Erythroblast (primary cell): ENCODE data around the gene JADE1.

ENCODE experiments used
- GATA1 ChIP-seq: IDR thresholded peaks from 2 replicates; pipeline ENCODE4 v1.6.1; 2011; ENCODE audit warnings: low read depth, mild to moderate bottlenecking, control low read depth, low read length, moderate library complexity
- POLR2A ChIP-seq: IDR thresholded peaks from 2 replicates; pipeline ENCODE4 v1.6.1; 2011; ENCODE audit warnings: mild to moderate bottlenecking, low read length

GRCh38 chr4:128775477-128775876 lies 34.0 kb upstream of the JADE1 start:
- TF ChIP-seq POLR2A: no peak
- TF ChIP-seq GATA1: no peak
